Diencephalon (tissue), 1 donor: Measurements from ENCODE around the gene USP8. TPM values are rescaled to one million over a fixed set of nuclear protein-coding genes. Genes with fewer than 3 reads are reported as not detected.

Source experiments
- small RNA-seq: library from RNA; depleted of rRNA; stranded (forward); fragments of <200 nt; gene quantifications from one replicate; pipeline ENCODE3, GENCODE V24; 2014
- total RNA-seq: library from RNA; depleted of rRNA; stranded (reverse); fragments of >200 nt; gene quantifications from one replicate; pipeline ENCODE4 v1.2.3, GENCODE V29; 2014

USP8 gene
- 51.0 TPM for total RNA-seq

DNA sequence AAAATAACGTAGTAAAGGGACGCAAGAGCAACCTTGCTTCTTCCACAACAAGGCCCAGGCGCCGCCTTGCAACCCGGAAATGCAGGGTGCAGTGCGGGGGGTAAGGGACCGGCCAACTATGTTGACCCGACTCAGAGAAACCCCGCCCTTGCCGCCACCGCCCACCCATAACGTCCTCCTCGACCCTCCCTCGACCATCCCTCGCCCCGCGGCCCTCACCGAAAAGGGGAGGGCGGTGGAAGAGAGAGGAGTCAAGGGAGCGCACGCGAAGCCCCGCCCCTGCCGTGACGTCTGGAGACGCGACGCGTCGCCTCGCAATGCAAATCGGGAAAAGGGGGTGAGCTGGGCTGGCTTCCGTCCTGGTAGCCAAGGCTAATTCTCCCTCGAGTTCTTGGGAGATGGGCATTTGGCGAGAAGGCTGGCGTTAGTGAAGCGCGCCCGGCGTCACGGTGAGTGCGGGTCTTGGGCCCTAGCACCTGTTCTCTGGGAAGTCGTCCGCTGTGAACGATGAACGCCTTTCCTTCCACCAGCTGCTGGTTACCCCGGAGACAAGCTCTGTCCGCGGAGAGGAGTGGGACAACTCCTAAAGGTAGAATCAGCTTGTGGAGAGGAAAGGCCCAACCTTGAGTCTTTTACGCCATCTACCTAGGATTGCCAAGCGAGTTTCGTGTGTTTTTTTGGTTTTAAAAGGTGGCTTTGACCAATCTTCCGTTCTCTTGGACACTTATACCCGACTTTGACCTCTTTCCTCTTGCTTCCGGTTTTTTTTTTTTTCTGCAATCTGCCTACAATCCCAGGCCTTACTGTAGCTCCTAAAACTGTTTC is at the start of gene USP8:
USP8 (plus strand) TSS at position 340 of the 825 bp plus-strand sequence. CDS start 14,669 bp downstream, outside the sequence.

DNA sequence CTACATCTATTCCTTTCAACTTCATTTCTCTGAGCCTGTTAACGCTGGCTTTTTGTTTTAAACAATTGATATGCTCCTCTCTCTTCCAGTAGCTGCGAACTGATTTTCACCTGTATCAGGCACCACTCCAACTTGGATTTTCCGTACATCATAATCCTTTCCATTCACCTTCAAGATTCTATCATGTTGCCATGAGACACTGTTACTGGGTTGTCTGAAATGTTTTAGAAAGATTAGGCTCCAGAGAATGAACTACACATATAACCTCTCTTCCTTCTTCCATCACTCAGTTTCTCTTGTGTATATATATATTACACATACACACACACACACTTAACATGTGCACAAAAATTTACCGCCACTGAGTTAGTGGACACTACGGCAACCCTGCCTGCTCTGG is 122.4 kb downstream of the USP8 start, which contains the start of gene USP50:
USP50 (minus strand) TSS at position 101 of the 400 bp plus-strand sequence. CDS start 141 bp downstream, outside the sequence.

Small RNAs within 50 kb of the gene (small RNA-seq; reads per million reads assigned to genes)
- not detected for gene RNA5SP395

Other genes starting within 250 kb of the USP8 start
- 6.2 TPM for gene SLC27A2, start 242.2 kb upstream of the USP8 start, total RNA-seq
- gene HDC, start 158.7 kb upstream of the USP8 start, total RNA-seq: 22.1 TPM
- 37.8 TPM for gene GABPB1, start 69.2 kb upstream of the USP8 start, total RNA-seq
- gene USP50, start 122.3 kb downstream of the USP8 start, total RNA-seq: 1.2 TPM